Measurements from ENCODE around the gene MEOX1. TPM values are rescaled to one million over a fixed set of nuclear protein-coding genes. Genes with fewer than 3 reads are reported as not detected.

MEOX1 gene
- not detected for polyA plus RNA-seq (2012; ENCODE audit: insufficient read length, low read depth)

GRCh38 chr17:43661699-43662412 is at the start of gene MEOX1:
Gene MEOX1, minus strand, starts transcription at chr17:43661922. Its CDS starts 388 bp downstream, at chr17:43661534.
- no peak for TF ChIP-seq POLR2AphosphoS5 (IDR thresholded peaks at IDR 0.05; ENCODE audit: low read depth, low read length)
- TF ChIP-seq TAF1 (IDR thresholded peaks at IDR 0.05; ENCODE audit: borderline replicate concordance, insufficient read depth, low read length): no peak
- TF ChIP-seq REST (IDR thresholded peaks at IDR 0.05; ENCODE audit: insufficient read depth in 1 of 2, low read depth in 2 of 2, low read length in 2 of 2): no peak
- TF ChIP-seq FOXP2 (optimal IDR thresholded peaks at IDR 0.05; ENCODE audit: borderline replicate concordance, extremely low read depth, extremely low read length, insufficient read depth): no peak
- no peak for TF ChIP-seq SIN3A (IDR thresholded peaks at IDR 0.05; ENCODE audit: borderline replicate concordance, insufficient read depth, low read length)

DNA sequence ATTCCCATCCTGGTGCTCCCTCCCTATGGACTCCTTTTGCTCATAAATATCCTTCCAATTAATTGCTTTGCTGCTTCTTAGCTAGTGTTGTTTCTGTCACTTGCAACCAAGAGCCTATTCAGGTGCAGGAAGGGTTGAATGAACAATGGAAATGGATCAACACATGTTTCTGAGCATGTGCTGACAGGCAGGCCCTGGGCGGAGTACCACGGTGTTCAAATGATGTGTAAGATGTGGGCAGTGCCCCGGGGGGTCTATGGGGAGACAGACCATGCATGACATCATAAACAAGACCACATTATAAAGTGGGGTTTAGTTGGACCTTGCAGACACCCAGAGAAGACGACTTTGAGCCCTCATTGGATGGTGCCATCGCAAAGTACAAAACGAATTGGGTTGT is 48.4 kb upstream of the MEOX1 start:
- TF ChIP-seq TAF1 (IDR thresholded peaks at IDR 0.05; ENCODE audit: borderline replicate concordance, insufficient read depth, low read length): no peak
- no peak for TF ChIP-seq POLR2AphosphoS5 (IDR thresholded peaks at IDR 0.05; ENCODE audit: low read depth, low read length)
- TF ChIP-seq SIN3A (IDR thresholded peaks at IDR 0.05; ENCODE audit: borderline replicate concordance, insufficient read depth, low read length): no peak
- no peak for TF ChIP-seq REST (IDR thresholded peaks at IDR 0.05; ENCODE audit: insufficient read depth in 1 of 2, low read depth in 2 of 2, low read length in 2 of 2)
- no peak for TF ChIP-seq FOXP2 (optimal IDR thresholded peaks at IDR 0.05; ENCODE audit: borderline replicate concordance, extremely low read depth, extremely low read length, insufficient read depth)

- TF ChIP-seq SIN3A (IDR thresholded peaks at IDR 0.05; ENCODE audit: borderline replicate concordance, insufficient read depth, low read length): no peak
- TF ChIP-seq POLR2AphosphoS5 (IDR thresholded peaks at IDR 0.05; ENCODE audit: low read depth, low read length): no peak
- TF ChIP-seq REST (IDR thresholded peaks at IDR 0.05; ENCODE audit: insufficient read depth in 1 of 2, low read depth in 2 of 2, low read length in 2 of 2): no peak
Measured at GRCh38 chr17:43709210-43709609, 47.5 kb upstream of the MEOX1 start.

GRCh38 chr17:43707184-43707583 is 45.5 kb upstream of the MEOX1 start:
- TF ChIP-seq FOXP2 (optimal IDR thresholded peaks at IDR 0.05; ENCODE audit: borderline replicate concordance, extremely low read depth, extremely low read length, insufficient read depth) (no peak), POLR2AphosphoS5 (IDR thresholded peaks at IDR 0.05; ENCODE audit: low read depth, low read length) (no peak)

DNA sequence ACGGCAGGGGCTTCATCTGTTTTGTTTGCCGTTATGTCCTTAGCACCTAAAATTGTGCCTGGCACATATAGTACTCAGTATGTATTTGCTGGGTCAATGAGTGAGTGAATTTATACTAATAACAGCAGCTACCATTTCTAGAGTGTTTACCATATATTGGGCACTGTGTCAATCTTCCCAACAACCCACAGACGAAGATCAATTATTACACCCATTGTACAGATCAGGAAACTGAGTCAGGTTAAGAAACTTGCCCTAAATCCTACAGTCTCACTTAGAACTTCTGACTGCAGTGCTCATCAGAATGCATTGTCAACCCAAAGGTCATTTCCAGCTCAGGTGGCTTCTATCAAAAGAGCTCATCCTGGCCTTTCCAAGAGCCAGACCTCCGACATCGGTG is 44.5 kb upstream of the MEOX1 start:
- no peak for TF ChIP-seq TAF1 (IDR thresholded peaks at IDR 0.05; ENCODE audit: borderline replicate concordance, insufficient read depth, low read length)
- TF ChIP-seq FOXP2 (optimal IDR thresholded peaks at IDR 0.05; ENCODE audit: borderline replicate concordance, extremely low read depth, extremely low read length, insufficient read depth): no peak
- TF ChIP-seq SIN3A (IDR thresholded peaks at IDR 0.05; ENCODE audit: borderline replicate concordance, insufficient read depth, low read length): no peak
- no peak for TF ChIP-seq REST (IDR thresholded peaks at IDR 0.05; ENCODE audit: insufficient read depth in 1 of 2, low read depth in 2 of 2, low read length in 2 of 2)
- TF ChIP-seq POLR2AphosphoS5 (IDR thresholded peaks at IDR 0.05; ENCODE audit: low read depth, low read length): no peak
